LNCaP clone FGC (cell line): ENCODE results near the gene DCDC1.

Experiments used
- DNase-seq: peaks from one replicate; pipeline ENCODE4 v3.0.0-alpha.2; 2011; ENCODE audit warnings: low read depth
- H3K4me3 ChIP-seq: 2 replicates; pipeline ENCODE4 v1.5.1; 2011; ENCODE audit warnings: mild to moderate bottlenecking, low read depth, low read length, control low read depth
- CTCF ChIP-seq: IDR thresholded peaks from 2 replicates; pipeline ENCODE4 v1.5.1; 2012; ENCODE audit warnings: mild to moderate bottlenecking; ENCODE audit not compliant: control insufficient read depth, insufficient read depth; ENCODE audit errors: extremely low read depth

The DCDC1 gene

GRCh38 chr11:31110830-31111229, 258.7 kb downstream of the DCDC1 start:
- DNase-seq, result no peak
- no peak overlapping the region for H3K4me3 ChIP-seq
- no peak for TF ChIP-seq CTCF

DNA sequence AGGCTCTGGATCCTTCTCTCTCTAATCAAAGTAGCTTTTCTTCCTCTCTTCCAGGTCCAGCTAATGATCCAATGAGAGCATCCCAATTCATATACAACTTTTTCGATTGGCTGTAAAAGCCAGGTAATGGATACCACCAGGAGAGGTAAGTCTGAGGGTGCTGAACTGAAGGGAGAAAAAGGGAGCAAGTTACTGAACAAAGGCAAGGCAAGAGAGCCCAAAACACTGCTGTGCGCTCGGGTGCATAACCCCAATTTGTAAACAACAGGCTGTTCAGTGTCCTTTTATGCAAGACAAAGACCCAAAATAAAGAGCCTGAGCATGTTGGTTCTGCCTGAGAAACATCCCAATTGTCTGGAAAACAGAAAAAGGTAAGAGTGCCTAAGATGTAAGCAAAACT, 260.1 kb downstream of the DCDC1 start:
- H3K4me3 ChIP-seq, result no peak overlapping the region
- no peak for TF ChIP-seq CTCF
- no peak for DNase-seq

DNA sequence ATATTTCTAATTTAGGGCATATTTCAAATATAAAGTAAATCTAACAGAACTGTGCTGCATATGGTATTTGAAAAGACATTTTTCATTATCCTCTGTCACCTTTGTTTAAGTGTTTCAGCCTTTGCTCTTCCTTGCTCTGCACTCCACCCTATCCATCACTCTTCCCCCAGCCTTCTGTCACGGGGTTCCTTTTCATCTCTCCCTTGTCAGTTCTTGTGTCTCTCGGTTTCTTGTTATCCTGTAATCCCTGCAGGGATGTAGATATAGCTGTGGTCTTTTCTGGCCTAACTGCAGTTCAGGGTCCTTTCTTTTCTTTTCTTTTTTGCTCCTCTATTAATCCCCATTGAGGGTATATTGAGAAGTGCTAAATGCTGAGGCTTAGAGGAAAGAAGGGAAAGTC, 261.9 kb downstream of the DCDC1 start:
- no peak for TF ChIP-seq CTCF
- no peak overlapping the region for H3K4me3 ChIP-seq

GRCh38 chr11:31106968-31107576, 262.5 kb downstream of the DCDC1 start:
- peak; percentile 35 for DNase-seq
- H3K4me3 ChIP-seq, result no peak overlapping the region
- TF ChIP-seq CTCF, result peak; percentile 87

More for the DNA sequence above, 261.9 kb downstream of the DCDC1 start:
- no peak for DNase-seq

- TF ChIP-seq CTCF, result no peak
- no peak for DNase-seq
- H3K4me3 ChIP-seq, result no peak overlapping the region
These were observed 263.2 kb downstream of the DCDC1 start for GRCh38 chr11:31106326-31106725.

DNA sequence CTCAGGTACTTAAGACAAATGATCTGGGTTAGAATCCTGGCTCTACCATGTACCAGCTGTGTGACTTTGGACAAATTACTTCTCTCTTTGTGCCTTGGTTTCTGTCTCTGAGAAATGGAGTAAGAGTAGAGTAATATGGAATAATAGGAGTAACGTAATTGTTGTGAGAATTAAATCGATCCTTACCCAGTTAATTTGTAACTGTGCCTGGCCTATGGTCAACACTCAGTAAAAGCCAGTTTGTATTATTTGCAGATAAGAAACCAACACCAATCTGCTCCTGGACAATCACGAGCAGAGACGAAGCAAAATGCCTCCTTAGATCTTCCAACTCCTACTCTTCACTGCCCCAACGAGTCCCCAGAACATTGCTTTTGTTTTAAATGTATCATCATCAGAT, 266.7 kb downstream of the DCDC1 start:
- no peak for TF ChIP-seq CTCF
- DNase-seq, result no peak

GRCh38 chr11:31102316-31102715, 267.2 kb downstream of the DCDC1 start:
- DNase-seq, result no peak
- no peak overlapping the region for H3K4me3 ChIP-seq
- no peak for TF ChIP-seq CTCF

More for the DNA sequence above, 266.7 kb downstream of the DCDC1 start:
- H3K4me3 ChIP-seq, result no peak overlapping the region
